Activated effector memory CD4-positive, alpha-beta T cell treated with Interleukin-2 at 50 U/mL for 16 hours (primary cell): ENCODE data around the gene SDR42E2.
A peak's percentile ranks its signal among the peaks of the same experiment; 100 is the strongest.
"Not testable (repeated sequence)": the region's sequence is repeated elsewhere in the genome, so short reads cannot be mapped to it uniquely, and the experiment has no call there.

ENCODE experiments used
- DNase-seq: peaks from one replicate; pipeline ENCODE4 v3.0.0-alpha.2; 2020

SDR42E2 gene

GRCh38 chr16:22192261-22193062 lies 30.2 kb downstream of the SDR42E2 start:
- peak; percentile 67 for DNase-seq

GRCh38 chr16:22193063-22193411 lies 30.7 kb downstream of the SDR42E2 start:
- no peak for DNase-seq

GRCh38 chr16:22194707-22195444 lies 32.6 kb downstream of the SDR42E2 start:
- no peak for DNase-seq

GRCh38 chr16:22195445-22195694 lies 33.1 kb downstream of the SDR42E2 start:
- DNase-seq: no peak

DNA sequence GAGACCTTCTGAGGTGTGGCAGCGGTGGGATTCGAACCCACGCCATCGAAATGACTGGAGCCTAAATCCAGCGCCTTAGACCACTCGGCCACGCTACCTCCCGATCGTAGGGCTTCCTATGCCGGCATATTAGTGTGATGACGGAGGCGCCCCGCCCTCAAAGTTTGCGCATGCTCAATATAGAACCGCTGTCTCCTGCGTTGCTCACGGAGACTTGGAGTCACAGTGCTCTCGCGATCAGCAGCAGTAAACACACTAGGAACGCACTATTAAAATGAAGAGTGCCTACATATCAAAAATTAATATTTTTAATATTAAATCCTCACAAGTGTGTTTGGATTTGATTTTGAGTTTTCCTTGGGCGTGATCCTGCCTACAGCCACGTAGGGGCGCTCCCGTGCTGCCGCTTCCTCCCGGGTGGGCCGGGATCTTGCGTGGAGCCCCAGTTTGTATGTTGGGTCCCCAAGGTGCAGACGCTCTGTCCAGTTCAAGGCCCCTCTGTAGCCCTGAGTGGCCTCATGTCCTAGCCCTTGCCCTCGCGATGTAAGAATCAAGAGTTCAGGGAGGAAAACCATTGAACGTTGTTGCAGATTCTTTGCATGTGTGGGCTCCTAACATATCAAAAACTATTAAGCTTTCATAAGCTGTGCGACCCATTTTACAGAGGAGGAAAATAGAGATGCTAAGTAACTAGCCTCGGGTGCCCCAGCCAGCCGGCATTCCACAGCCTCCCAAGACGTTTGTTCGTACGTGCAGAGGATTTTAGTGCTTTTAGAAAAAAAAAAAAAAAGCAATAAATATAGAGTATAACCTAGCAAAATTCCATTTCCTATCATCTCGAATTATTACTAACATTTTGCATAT lies 33.6 kb downstream of the SDR42E2 start:
- peak; percentile 86 for DNase-seq

DNA sequence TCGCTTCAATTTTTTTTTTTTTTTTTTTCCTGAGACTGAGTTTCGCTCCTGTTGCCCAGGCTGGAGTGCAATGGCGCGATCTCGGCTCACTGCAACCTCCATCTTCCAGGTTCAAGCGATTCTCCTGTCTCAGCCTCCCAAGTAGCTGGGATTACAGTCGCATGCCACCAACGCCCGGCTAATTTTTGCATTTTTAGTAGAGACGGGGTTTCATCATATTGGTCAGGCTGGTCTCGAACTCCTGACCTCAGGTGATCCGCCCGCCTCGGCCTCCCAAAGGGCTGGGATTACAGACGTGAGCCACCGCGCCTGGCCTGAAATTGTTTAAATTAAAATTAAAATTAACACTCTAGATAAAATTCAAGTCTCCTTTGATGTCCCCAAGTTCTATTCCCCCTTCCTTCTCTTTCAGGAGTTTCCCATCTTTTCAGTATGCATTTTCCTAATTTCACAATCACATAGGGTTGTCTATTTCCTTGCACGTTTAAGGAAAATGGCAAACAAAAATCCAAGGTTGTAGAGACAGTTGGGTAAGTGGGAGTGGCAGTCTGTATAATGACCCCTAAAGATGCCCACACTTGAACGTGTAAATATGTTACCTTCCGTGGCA lies 34.4 kb downstream of the SDR42E2 start:
- DNase-seq: not testable (repeated sequence)

DNA sequence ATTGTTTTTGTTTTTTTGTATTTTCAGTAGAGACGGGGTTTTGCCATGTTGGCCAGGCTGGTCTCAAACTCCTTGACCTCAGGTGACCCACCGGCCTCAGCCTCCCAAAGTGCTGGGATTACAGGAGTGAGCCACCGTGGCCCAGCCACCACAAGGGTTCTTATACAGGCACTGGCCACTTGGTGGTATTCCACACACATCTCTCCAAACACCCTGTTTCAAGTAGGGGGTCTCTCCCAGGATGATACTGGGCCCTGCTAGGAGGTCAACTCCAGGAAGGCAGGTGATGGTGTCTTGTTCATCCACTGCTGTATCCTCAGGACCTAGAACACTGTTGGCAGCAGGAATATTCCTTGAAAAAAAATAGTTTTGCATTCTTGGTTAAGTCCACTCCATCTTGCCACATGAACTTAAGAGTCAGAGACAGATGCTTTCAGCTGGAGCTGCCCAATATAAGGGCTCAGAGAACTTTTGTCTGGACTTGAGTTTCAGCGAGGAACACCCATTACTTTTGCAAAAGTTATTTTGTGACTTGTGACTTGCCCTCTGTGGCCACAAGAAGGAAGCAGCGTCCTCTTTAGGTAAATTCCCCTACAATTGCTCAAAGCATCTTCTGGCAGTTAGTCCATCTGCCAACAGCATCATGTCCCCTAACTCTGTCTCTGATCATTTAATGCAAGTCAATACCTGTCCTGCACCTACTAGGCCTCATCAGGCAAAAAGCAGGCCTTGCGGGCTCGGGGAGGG lies 36.4 kb downstream of the SDR42E2 start:
- DNase-seq: no peak

DNA sequence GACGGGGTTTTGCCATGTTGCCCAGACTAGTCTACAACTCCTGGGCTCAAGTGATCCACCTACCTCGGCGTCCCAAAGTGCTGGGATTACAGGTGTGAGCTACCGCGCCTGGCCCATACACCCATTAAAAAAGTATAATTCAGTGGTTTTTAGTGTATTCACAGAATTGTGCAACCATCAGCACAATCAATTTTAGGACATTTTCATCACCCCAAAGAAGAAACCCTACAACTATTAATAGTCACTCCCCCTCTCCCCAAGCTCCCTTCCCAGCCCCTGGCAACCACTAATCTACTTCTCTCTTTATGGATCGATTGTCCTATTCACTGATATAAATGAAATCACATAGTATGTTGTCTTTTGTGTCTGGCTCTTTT lies 39.9 kb downstream of the SDR42E2 start:
- no peak for DNase-seq

DNA sequence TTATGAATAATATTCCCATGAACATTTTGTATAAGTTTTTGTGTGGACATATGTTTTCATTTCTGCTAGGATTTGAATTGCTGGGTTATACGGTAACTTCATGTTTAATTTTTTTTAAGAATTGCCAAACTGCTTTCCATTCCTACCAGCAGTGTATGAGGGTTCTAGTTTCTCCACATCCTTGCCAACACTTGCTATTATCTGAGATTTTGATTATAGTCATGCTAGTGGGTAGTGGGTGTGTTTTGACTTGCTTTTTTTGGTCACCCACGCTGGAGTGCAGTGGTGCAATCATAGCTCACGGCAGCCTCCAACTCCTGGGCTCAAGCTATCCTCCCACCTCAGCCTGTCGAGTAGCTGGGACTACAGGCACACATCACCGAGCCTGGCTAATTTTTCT lies 40.8 kb downstream of the SDR42E2 start:
- no peak for DNase-seq

DNA sequence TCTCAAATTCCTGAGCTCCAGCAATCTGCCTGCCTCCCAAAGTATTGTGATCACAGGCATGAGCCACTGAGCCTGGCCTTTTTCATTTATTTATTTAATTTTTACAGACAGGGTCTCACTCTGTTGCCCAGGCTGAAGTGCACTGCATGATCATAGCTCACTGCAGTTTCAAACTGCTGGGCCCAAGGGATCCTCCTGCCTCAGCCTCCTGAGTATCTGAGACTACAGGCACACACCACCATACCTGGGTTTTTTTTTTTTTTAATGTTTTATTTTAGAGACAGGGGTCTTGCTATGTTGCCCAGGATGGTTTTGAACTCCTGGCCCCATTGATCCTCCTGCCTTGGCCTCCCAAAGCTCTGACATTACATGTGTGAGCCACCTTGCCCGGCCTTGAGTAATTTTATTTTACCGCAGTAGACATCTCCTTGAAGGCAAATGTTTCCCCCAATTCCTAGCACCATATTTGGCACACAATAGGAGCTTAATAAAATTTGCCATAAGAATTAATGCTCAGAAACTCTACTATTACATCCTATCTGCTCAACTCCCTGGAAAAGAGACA lies 41.9 kb downstream of the SDR42E2 start:
- DNase-seq: no peak

DNA sequence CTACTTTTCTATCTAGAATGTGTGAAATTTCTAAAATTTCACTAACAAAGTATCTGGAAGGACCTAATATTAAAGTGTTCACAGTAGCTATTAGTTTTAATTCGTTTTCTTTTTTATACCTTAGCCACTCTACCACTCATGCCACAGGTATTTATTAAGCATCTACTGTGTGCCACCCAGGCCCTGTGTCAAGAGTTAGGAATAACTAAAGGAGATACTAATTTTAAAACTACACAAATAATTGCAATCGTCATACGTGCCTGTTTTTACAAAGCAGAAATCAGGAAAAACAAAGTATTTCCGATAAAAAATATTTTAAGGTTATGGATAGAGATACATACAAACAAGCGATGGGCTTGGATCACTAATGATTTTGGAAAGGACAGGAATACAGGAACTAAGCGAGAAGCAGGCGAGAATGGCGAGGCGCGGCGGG lies 43.3 kb downstream of the SDR42E2 start:
- no peak for DNase-seq

DNA sequence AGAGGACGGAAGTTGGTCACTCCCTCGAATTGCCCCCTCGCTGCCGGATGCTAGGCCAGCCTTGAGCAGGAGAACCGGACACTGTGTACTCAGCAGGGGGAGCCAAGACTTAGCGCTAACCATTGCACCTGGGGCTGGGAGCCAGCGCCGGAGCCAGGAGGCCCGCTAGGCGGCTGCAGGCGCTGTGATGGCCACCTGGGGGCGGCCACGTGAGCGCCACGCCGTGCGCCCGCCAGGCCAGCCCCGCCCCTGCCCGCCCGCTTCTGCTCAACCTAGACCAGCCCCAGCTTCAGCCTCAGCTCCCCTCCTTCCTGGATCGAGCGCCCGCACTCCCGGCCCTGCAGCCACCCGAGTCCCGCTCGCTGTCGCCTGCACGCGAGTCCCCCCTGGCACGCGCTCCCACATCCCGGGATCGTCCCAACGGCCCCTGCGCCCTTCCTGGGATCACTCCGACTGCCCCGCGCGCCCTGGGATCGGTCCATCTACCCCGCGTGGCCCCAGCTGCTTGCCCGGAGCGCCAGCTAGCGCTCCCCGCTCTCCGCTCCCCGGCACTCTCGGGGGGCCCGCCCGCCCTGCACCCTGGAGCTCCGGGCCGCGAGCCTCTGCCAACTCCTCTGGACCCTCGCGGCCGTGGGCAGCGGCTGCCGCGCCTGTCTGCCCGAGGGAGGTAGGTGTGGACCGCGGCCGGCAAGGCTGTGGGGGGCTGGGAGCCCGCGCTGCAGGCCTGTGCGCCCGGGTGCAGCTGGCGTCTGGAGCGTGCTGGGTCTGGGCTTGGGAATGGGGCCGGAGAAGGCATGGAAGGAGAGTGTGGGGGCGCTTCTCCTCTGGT lies 43.9 kb downstream of the SDR42E2 start, which contains the start of gene EEF2K:
TSS of gene EEF2K (plus strand) at position 266 of the 829 bp plus-strand sequence. CDS start 19,452 bp downstream, outside the sequence.
- DNase-seq: peak; percentile 75

- peak; percentile 31 for DNase-seq
These were observed 44.8 kb downstream of the SDR42E2 start for GRCh38 chr16:22206842-22207714.

- no peak for DNase-seq
These were observed 45.5 kb downstream of the SDR42E2 start for GRCh38 chr16:22207715-22208360.

- DNase-seq: no peak
These were observed 48.0 kb downstream of the SDR42E2 start for GRCh38 chr16:22210285-22210684.

- no peak for DNase-seq
These were observed 48.5 kb downstream of the SDR42E2 start for GRCh38 chr16:22210854-22211253.

DNA sequence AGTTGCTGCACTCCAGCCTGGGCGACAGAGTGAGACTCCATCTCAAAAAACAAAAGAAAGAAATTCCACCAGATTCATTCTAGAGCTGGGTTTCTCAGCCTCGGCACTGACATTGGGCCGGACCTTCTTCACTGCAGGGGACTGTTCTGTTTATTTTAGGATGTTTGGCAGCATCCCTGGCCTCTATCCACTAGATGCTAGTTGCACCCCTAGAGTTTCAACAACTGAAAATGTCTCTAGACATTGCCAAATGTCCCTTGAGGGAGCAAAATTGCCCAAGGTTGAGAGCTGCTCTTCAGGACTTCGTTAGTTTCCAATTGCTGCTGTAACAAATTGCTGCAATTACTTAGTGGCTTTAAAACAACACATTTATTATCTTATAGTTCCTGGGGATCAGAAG lies 50.9 kb downstream of the SDR42E2 start:
- DNase-seq: no peak

GRCh38 chr16:22213801-22214200 lies 51.5 kb downstream of the SDR42E2 start:
- DNase-seq: no peak

- no peak for DNase-seq
These were observed 52.1 kb downstream of the SDR42E2 start for GRCh38 chr16:22214402-22214801.

GRCh38 chr16:22214889-22215288 lies 52.6 kb downstream of the SDR42E2 start:
- DNase-seq: no peak
